Loucy (cell line): Measurements from ENCODE around the gene BRIP1.

Experiments
- CTCF ChIP-seq: fragments of 200-600 bp; sonication (generic); conservative IDR thresholded peaks from 2 replicates; pipeline ENCODE4 v1.5.1; 2014; ENCODE audit warnings: mild to moderate bottlenecking, antibody characterized with exemption, low read length
- EZH2phosphoT487 ChIP-seq: fragments of 200-600 bp; IDR thresholded peaks from 2 replicates; pipeline ENCODE4 v1.6.1; 2018; ENCODE audit warnings: antibody characterized with exemption, mild to moderate bottlenecking, moderate library complexity, borderline replicate concordance

GRCh38 chr17:61821655-61822054 is 41.7 kb downstream of the BRIP1 start:
- no peak for TF ChIP-seq CTCF
- TF ChIP-seq EZH2phosphoT487: no peak
